HEK293T (cell line): ENCODE data around the gene TCF7L1.

Experiments used
- ARNT ChIP-seq: fragments of 450-650 bp; IDR thresholded peaks from 2 replicates; pipeline ENCODE4 v1.6.1; 2017; ENCODE audit warnings: mild to moderate bottlenecking
- ELF4 ChIP-seq: fragments of 450-650 bp; IDR thresholded peaks from 2 replicates; pipeline ENCODE4 v1.6.1; 2017; ENCODE audit warnings: antibody characterized with exemption
- HDGF ChIP-seq: fragments of 450-650 bp; IDR thresholded peaks from 2 replicates; pipeline ENCODE4 v1.6.1; 2017; ENCODE audit warnings: antibody characterized with exemption, borderline replicate concordance
- SP1 ChIP-seq: fragments of 450-650 bp; IDR thresholded peaks from 2 replicates; pipeline ENCODE4 v1.6.1; 2017
- SUZ12 ChIP-seq: fragments of 450-650 bp; IDR thresholded peaks from 2 replicates; pipeline ENCODE4 v1.6.1; 2016; ENCODE audit warnings: mild to moderate bottlenecking
- TARDBP ChIP-seq: fragments of 450-650 bp; IDR thresholded peaks from 2 replicates; pipeline ENCODE4 v1.6.1; 2016

DNA sequence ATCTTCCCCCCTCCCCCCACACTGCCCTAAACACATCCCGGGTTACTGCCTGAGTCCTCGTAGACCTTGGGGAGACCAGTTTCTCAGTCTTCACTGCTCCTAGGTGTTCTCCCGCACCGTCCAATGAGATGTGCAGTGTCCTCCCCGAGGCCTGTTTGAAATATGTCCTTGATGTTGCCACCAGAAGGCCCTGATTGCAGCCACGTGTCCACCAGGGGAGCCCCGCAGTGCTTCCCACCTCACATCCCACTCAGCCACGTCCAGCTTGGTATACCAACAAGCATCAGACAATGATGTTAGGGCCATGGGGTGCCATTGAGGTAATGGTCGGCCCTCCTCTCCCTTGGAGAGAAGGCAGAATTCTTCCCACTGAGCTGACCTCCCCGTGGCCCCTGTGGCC lies 38.7 kb downstream of the TCF7L1 start:
- TF ChIP-seq SUZ12 (no peak), ELF4 (no peak), TARDBP (no peak), ARNT (no peak), HDGF (no peak), SP1 (no peak)
